22Rv1 (cell line): ENCODE data around the gene NADK.

Experiments
- H3K27ac ChIP-seq: fragments of 450-650 bp; 2 replicates; pipeline ENCODE4 v1.5.1; 2017
- CTCF ChIP-seq: fragments of 450-650 bp; IDR thresholded peaks from 2 replicates; pipeline ENCODE4 v1.5.1; 2017; ENCODE audit warnings: mild to moderate bottlenecking
- ZFX ChIP-seq: fragments of 450-650 bp; IDR thresholded peaks from 2 replicates; pipeline ENCODE4 v1.6.1; 2017; ENCODE audit warnings: antibody characterized with exemption, borderline replicate concordance

NADK gene

GRCh38 chr1:1760345-1760650 lies 18.0 kb downstream of the NADK start:
- H3K27ac ChIP-seq = peak overlapping the region; percentile 81; the same call in 1 of the 2 replicates
- TF ChIP-seq CTCF = no peak
- no peak for TF ChIP-seq ZFX

- peak overlapping the region; percentile 81 for H3K27ac ChIP-seq
- TF ChIP-seq CTCF (no peak), ZFX (no peak)
These were observed 18.6 kb downstream of the NADK start for GRCh38 chr1:1759456-1760344.

GRCh38 chr1:1758692-1759455 lies 19.4 kb downstream of the NADK start:
- TF ChIP-seq ZFX (no peak), CTCF (no peak)

GRCh38 chr1:1758059-1758621 lies 20.1 kb downstream of the NADK start:
- TF ChIP-seq ZFX = no peak
- TF ChIP-seq CTCF = no peak
- H3K27ac ChIP-seq = peak overlapping the region; percentile 81

More at GRCh38 chr1:1758692-1759455, 19.4 kb downstream of the NADK start:
- H3K27ac ChIP-seq = peak overlapping the region; percentile 81

- TF ChIP-seq CTCF (no peak), ZFX (no peak)
- H3K27ac ChIP-seq = peak overlapping the region; percentile 81
These were observed 20.7 kb downstream of the NADK start for GRCh38 chr1:1757422-1758058.

- TF ChIP-seq ZFX = no peak
- TF ChIP-seq CTCF = no peak
- H3K27ac ChIP-seq = peak overlapping the region; percentile 81; the same call in 1 of the 2 replicates
These were observed 21.4 kb downstream of the NADK start for GRCh38 chr1:1756661-1757421.
